SHP77 treated with DMSO at 0.1 percent for 48 hours (cell line): ENCODE measurements around the gene AIG1.
"Not testable (repeated sequence)": the region's sequence is repeated elsewhere in the genome, so short reads cannot be mapped to it uniquely, and the experiment has no call there.

Experiments
- DNase-seq: peaks from one replicate; lab custom pipeline; 2025; lab: John Stamatoyannopoulos, UW

The AIG1 gene

GRCh38 chr6:143332153-143332845, 271.6 kb downstream of the AIG1 start:
- no peak for DNase-seq

DNA sequence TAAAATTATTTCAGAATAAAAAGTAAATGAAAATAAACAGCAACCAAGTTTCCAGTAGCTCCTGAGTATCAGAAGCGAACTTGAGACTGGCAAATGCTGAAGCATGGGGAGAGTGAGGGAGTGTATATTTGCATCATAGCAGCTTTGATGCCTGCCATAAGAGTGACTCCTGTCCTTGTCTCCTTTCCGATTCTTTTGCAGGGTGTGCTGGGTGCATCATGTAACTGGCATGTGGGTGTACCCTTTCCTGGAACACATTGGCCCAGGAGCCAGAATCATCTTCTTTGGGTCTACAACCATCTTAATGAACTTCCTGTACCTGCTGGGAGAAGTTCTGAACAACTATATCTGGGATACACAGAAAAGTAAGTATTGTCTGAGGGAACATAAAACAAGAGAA, 272.4 kb downstream of the AIG1 start:
- no peak for DNase-seq

DNA sequence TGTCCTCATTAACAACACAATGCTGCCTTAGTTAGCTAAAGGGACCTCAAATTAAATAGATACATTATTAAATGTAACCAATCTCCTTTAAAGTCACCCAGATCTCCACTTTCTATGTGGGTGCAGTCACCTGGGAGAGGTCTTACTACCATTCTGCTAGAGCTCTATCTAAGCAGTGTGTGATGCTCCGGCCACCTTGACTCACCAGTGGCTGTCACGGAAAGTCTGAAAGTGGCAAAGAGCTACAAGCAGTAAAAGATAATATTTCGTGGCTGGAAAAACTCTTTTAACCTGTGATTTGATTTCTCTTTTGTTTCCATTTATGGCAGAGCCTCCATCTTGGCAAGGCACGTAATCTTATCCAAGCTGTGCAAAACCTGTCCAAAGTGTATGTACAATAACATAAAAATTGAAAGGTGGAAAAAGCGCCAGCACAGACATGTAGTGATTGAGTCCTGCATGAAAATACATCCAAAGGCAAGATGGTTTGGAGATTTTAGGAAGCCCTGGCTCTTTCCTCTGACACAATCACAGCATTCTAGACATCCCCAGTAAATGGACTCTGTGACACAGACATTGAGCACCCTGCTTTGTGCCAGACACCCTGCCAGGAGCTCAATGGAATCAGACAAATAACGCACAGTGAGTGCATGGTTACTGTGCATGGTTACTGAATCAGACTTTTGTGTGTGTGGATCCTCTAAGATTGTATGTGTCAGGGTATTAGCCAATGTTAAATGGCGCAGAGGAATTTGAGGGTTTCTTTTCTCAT, 273.2 kb downstream of the AIG1 start:
- no peak for DNase-seq

DNA sequence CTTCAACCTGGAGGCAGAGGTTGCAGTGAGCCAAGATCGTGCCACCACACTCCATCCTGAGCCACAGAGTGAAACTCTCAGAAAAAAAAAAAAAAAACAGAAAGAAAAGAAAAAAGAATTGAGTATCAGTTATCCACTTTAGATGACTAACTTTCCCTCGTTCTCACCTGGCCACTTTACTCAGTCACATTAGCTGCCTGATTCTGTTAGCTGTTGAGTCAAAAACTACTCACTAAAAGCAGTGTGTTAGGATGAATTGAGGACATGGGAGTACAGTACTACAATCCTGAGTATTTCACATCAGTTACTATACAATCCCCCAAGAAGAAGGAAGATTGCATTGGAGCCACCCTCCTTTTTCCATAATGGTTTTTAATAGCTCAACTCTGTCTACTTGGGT, 275.2 kb downstream of the AIG1 start:
- no peak for DNase-seq

GRCh38 chr6:143336446-143337152, 275.9 kb downstream of the AIG1 start:
- no peak for DNase-seq

DNA sequence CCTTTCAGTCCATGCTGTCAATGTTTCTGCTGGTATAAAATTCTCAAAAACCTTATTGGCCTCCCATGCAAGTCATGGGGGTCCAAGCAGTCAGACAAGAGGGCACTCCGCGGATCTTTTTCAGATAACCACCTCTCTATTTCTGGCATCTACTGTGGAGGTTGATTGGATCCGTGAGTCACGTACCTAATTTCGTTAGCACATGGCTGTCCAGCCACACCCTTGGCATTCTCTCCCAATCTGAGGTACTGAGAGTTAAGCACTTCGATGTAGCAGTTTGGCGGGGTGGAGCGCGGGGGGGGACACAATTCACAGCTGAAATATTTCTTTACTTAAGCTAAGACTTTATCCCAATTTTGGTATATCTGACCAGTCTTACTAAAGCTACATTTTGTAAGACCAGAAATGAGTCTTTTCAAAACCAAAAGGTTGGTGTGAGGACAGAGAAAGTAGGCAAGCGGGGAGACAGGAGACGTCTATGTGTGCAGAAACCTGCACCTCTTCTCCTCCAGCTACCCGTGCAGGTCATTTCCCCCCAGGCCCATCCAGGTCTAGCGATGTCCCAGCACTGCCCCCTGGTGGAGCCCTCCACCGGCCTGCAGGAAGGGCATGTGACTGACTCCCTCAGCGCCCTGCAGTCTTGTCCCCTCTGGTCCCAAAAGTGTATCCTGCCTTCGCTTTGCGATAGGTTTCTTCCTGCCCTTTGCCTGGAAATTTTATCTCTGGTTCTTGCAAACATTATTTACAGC, 276.7 kb downstream of the AIG1 start:
- DNase-seq: no peak

DNA sequence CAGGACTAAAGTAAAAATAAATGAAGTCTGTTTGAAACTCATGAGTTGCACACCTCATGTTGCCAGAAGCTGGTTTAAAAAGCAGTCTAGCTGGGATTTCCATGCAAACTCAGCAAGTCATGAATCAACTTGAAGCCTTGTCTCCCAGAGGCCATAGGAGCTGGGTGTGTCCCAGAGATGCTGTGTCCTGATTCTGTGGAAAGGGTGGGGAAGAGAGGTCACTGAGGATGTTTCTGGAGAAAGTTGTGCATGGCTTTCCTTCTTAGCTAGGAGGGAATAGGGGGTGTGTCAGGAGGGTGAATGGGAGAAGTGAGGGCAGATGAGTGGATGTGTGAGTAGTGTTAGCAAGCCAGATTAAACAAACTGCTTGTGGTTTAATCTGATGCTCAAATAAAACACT, 278.5 kb downstream of the AIG1 start:
- no peak for DNase-seq

DNA sequence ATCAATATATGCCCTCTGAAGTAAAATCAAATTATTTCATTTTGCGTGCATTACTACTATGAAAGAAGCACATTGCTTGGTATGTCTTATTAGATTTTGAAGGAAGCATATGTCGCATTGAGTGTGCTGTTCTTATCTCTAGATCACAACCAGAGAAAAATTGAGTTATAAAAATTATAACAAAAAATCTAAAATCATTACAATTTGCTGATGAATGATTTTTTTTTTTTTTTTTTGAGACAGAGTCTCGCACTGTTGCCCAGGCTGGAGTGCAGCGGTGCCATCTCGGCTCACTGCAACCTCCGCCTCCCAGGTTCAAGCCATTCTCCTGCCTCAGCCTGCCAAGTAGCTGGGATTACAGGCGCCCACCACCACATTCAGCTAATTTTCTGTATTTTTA, 284.8 kb downstream of the AIG1 start:
- DNase-seq: not testable (repeated sequence)

DNA sequence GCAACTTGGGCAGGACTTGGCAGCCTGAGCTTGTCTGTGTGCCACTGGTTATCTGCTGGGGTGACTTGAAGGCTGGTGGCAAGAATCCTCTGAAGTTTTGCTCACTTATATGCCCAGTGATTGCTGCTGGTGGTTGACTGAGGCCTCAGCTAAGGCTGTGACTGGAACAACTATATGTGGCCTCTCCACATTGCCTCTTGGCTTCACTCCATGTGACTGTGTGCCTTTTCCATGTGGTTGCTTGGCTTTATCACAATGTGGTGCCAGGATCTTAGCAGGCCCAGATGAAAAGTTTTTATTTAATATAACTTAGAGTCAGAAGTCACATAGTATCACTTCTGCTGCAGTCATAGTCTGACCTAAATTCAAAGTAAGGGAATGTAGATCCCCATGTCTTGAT, 285.3 kb downstream of the AIG1 start:
- no peak for DNase-seq

- DNase-seq: no peak
These were observed 287.8 kb downstream of the AIG1 start for GRCh38 chr6:143348531-143348930.

- DNase-seq: no peak
These were observed 288.8 kb downstream of the AIG1 start for GRCh38 chr6:143349530-143349929.

GRCh38 chr6:143356101-143356880, 295.6 kb downstream of the AIG1 start:
- DNase-seq: no peak

- DNase-seq: no peak
These were observed 296.5 kb downstream of the AIG1 start for GRCh38 chr6:143357152-143357551.

GRCh38 chr6:143357561-143358255, 297.0 kb downstream of the AIG1 start:
- DNase-seq: no peak

DNA sequence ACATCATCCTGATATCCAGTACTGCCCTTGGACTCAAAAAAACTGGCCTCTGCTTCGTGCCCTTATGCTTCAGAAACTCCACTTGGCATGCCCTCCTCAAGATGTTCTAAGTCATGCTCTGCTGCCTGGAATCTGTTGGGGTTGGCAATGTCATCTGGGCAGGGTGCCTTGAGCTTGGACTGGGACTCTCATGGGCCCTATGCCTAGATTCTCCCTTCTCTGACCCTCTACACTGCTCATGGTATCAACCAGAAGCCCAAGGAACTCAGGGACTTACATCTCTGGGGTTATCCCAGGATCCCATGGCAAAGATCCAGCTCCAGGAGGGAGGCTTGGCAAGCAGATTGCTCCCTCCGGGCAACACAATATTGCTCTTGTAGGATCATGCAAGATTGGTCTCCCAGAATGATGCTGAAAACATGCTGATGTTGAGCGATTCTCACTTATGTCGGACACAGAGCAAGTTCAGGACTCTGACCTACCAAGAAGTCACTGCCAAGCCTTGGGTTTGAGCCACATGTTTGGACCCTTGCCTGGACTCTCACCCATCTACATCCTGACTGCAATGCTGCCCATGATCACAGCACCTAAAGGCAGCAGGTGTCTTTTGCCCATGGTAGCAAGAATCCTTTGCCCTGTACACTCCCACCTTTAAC, 301.0 kb downstream of the AIG1 start:
- no peak for DNase-seq

- DNase-seq: no peak
These were observed 301.5 kb downstream of the AIG1 start for GRCh38 chr6:143362192-143362558.

GRCh38 chr6:143363299-143363698, 302.6 kb downstream of the AIG1 start:
- no peak for DNase-seq

- no peak for DNase-seq
These were observed 307.7 kb downstream of the AIG1 start for GRCh38 chr6:143368426-143368825.

- no peak for DNase-seq
These were observed 309.3 kb downstream of the AIG1 start for GRCh38 chr6:143369971-143370370.

GRCh38 chr6:143370812-143371370, 310.2 kb downstream of the AIG1 start:
- no peak for DNase-seq
